ENCODE measurements around the gene PSAP.
A peak's percentile ranks its signal among the peaks of the same experiment; 100 is the strongest.

PSAP gene

GRCh38 chr10:71840958-71841335 lies 10.1 kb downstream of the PSAP start:
- Histone ChIP-seq H3K4me2 (ENCODE audit: low read length) (no peak overlapping the region), H3K9ac (ENCODE audit: low read depth, low read length) (no peak overlapping the region), H3K4me3 (ENCODE audit: low read length) (no peak overlapping the region), H3K27me3 (ENCODE audit: control insufficient read depth, insufficient read depth, low read length) (no peaks in the 10 kb centered on the region), H3K9me3 (replicated peaks; ENCODE audit: low read length) (no peaks in the 10 kb centered on the region), H3K36me3 (ENCODE audit: insufficient read depth, low read length) (peaks cover 7% of the 10 kb centered on the region), H3K4me1 (ENCODE audit: control insufficient read depth, insufficient read depth, low read length) (peaks cover 52% of the 10 kb centered on the region)

- Histone ChIP-seq H3K9ac (ENCODE audit: low read depth, low read length) (no peak overlapping the region), H3K4me1 (ENCODE audit: control insufficient read depth, insufficient read depth, low read length) (peaks cover 56% of the 10 kb centered on the region), H3K4me2 (ENCODE audit: low read length) (peak overlapping the region; percentile 34), H3K9me3 (replicated peaks; ENCODE audit: low read length) (no peaks in the 10 kb centered on the region), H3K27me3 (ENCODE audit: control insufficient read depth, insufficient read depth, low read length) (no peaks in the 10 kb centered on the region), H3K36me3 (ENCODE audit: insufficient read depth, low read length) (peaks cover 7% of the 10 kb centered on the region), H3K4me3 (ENCODE audit: low read length) (no peak overlapping the region)
Measured at GRCh38 chr10:71840177-71840957, 10.7 kb downstream of the PSAP start.

- Histone ChIP-seq H3K9me3 (replicated peaks; ENCODE audit: low read length) (no peaks in the 10 kb centered on the region), H3K9ac (ENCODE audit: low read depth, low read length) (no peak overlapping the region), H3K4me2 (ENCODE audit: low read length) (peak overlapping the region; percentile 16), H3K36me3 (ENCODE audit: insufficient read depth, low read length) (peaks cover 11% of the 10 kb centered on the region), H3K4me3 (ENCODE audit: low read length) (no peak overlapping the region), H3K4me1 (ENCODE audit: control insufficient read depth, insufficient read depth, low read length) (peaks cover 57% of the 10 kb centered on the region), H3K27me3 (ENCODE audit: control insufficient read depth, insufficient read depth, low read length) (no peaks in the 10 kb centered on the region)
Measured at GRCh38 chr10:71838264-71839211, 12.5 kb downstream of the PSAP start.

DNA sequence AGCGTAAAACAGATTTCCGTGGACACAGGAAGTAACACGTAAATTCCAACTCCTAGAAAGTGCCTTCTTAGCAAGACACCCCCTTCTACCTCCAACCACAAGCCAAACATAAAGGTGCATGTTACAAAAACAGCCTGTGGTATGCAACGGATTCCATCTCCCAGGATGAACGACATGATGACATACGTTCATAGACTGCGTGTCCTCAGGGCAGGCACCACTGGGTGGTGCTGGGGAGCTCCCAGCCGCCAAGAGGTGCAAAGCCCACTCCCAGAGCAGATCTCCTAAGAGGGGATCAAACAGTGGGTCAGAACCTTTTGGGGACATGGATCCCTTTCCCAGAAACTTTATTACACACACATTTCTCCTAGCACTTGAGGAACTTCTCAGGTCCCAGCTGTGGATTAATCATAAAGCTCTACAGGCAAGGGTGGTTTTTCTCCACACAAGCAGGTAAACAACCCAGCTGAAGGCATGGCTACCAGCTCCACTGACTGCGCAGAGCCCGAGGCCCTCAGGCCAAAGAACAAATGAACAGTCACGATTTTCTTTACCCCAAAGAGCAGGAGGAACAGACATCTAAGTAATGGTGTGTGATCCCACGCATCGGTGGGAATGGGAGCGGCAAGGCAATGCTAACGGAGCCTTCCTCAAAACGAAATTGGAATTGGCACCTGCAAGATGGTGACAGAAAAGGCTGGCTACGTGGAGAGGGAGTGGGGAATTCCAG lies 13.8 kb downstream of the PSAP start:
- H3K9ac ChIP-seq (ENCODE audit: low read depth, low read length) = no peak overlapping the region
- peaks cover 60% of the 10 kb centered on the region for H3K4me1 ChIP-seq (ENCODE audit: control insufficient read depth, insufficient read depth, low read length)
- no peak overlapping the region for H3K4me3 ChIP-seq (ENCODE audit: low read length)
- H3K4me2 ChIP-seq (ENCODE audit: low read length) = peak overlapping the region; percentile 66
- peaks cover 18% of the 10 kb centered on the region for H3K36me3 ChIP-seq (ENCODE audit: insufficient read depth, low read length)
- H3K9me3 ChIP-seq (replicated peaks; ENCODE audit: low read length) = no peaks in the 10 kb centered on the region
- H3K27me3 ChIP-seq (ENCODE audit: control insufficient read depth, insufficient read depth, low read length) = no peaks in the 10 kb centered on the region

DNA sequence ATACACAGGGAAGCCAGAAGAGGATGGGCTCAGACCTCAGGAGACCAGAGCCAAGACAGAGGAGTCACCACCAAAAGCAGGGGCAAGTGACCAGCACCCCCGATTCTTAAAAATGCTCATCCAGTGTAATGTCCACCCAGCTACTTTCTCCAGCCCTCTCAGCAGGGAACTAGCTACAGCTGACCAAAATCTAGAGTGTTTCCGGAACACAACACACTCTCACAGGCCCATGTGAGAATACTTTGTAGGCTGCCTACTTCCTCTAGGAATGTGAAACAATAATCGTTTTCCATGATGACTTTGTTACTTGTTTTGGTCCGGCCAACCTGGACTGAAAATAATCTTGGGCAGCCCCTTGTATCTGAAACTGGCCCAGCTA lies 14.5 kb downstream of the PSAP start:
- peaks cover 19% of the 10 kb centered on the region for H3K36me3 ChIP-seq (ENCODE audit: insufficient read depth, low read length)
- H3K4me1 ChIP-seq (ENCODE audit: control insufficient read depth, insufficient read depth, low read length) = peaks cover 67% of the 10 kb centered on the region
- peak overlapping the region; percentile 16 for H3K4me3 ChIP-seq (ENCODE audit: low read length)
- H3K4me2 ChIP-seq (ENCODE audit: low read length) = peak overlapping the region; percentile 66
- no peaks in the 10 kb centered on the region for H3K9me3 ChIP-seq (replicated peaks; ENCODE audit: low read length)
- peak overlapping the region; percentile 36 for H3K9ac ChIP-seq (ENCODE audit: low read depth, low read length)
- H3K27me3 ChIP-seq (ENCODE audit: control insufficient read depth, insufficient read depth, low read length) = no peaks in the 10 kb centered on the region

DNA sequence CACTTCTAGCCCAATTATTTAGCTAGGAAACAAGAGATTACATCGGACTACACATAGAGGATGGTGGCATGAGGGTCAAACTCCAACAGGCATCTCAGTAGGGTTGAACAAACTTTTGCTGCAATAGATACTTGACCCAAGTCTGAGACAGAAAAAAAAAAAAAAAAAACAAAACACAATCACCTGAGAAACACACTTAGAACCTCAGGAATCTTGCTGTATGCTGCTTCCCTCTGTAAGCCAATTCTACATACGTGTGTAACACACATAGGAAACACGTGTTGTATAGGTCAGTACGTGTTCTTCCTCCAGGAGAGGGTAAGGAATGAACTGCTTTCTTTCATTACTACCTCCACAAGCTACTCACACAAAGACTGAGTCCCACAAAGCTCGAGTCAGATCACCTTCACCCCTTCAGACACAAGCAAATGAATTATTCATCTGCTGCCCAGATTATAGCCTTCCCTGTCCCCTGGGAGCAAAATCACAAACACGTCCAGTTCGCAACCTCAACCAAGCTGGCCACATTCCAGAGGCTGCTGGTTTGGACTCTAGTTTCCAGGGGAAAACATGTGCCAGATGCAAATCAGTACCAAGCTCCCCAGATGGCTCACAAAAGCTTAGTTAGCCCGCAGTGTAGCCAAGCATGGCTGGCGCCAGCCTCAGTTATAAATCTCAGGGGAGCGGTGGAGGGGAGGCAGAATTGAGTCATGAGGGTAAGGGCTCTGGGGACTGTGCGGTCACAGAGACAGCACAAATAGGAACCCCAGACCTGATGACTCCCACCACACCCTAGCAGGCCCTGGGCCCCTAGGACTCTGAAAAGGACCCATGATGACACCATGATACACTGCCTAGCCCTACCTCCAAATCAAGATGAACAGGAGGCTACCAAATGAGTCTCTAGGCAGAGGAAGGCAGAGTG lies 15.1 kb downstream of the PSAP start:
- peaks cover 26% of the 10 kb centered on the region for H3K36me3 ChIP-seq (ENCODE audit: insufficient read depth, low read length)
- H3K4me3 ChIP-seq (ENCODE audit: low read length) = peak overlapping the region; percentile 27
- H3K9ac ChIP-seq (ENCODE audit: low read depth, low read length) = peak overlapping the region; percentile 36
- peaks cover 66% of the 10 kb centered on the region for H3K4me1 ChIP-seq (ENCODE audit: control insufficient read depth, insufficient read depth, low read length)
- no peaks in the 10 kb centered on the region for H3K27me3 ChIP-seq (ENCODE audit: control insufficient read depth, insufficient read depth, low read length)
- no peaks in the 10 kb centered on the region for H3K9me3 ChIP-seq (replicated peaks; ENCODE audit: low read length)
- peak overlapping the region; percentile 66 for H3K4me2 ChIP-seq (ENCODE audit: low read length)

DNA sequence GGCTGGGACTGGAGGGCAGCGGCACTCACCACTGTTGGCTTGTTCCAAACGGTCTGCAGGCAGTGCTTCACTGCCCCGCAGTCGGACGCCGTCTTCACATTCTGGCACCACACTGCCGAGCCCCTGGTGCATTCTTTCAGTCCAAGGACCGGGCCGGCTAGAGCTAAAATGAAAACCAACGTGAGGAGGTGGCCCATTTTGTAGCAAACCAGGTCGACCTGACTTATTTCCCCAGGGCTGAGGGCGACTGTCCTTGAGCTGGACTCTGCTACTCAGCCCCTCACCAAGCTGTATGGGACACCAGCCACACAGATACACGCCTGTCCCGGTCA lies 16.7 kb downstream of the PSAP start:
- no peak overlapping the region for H3K9ac ChIP-seq (ENCODE audit: low read depth, low read length)
- no peaks in the 10 kb centered on the region for H3K27me3 ChIP-seq (ENCODE audit: control insufficient read depth, insufficient read depth, low read length)
- no peak overlapping the region for H3K4me3 ChIP-seq (ENCODE audit: low read length)
- H3K4me2 ChIP-seq (ENCODE audit: low read length) = no peak overlapping the region
- peaks cover 49% of the 10 kb centered on the region for H3K4me1 ChIP-seq (ENCODE audit: control insufficient read depth, insufficient read depth, low read length)
- no peaks in the 10 kb centered on the region for H3K9me3 ChIP-seq (replicated peaks; ENCODE audit: low read length)
- peaks cover 38% of the 10 kb centered on the region for H3K36me3 ChIP-seq (ENCODE audit: insufficient read depth, low read length)

DNA sequence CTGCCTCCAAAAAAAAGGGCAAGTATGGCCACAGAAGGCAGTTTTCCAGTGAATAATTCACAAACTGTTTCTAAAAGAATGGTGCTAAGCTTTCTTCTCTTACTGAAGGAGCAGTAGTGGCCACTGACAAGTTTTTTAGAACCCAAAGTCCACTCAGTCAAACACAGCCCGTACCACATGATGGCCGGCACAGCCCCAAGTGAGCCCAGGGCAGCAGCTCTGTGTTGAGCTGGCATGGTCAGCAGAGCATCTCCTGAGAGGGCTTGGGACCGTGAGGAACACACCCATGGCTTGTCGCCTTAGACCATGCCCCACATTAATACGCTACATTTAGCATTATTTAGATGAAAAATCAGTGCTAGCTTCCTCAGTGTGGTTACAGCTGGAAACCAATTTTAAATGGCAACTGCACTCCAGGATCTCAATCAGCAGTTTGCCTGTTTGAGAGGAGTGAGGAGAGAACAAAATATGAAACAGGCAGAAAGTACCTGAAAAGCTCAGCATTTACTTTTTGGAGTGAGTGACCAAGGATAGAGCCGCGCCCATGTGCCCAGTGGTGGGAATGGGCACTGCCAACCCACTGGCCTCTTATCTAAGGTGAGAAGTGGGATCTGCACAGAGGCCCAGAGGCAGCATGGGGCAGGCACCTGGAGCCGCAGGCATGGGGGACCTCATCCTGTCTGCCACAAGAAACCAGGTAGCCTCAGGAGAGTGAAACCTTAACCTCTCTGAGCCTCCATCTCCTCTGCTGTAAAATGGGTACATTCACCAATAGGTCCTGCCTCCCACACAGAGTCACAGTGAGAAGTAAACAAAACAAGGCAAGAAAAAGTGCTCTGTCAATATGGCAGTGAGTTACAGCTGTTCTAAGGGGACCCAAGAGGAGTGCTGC lies 17.4 kb downstream of the PSAP start:
- Histone ChIP-seq H3K36me3 (ENCODE audit: insufficient read depth, low read length) (peaks cover 44% of the 10 kb centered on the region), H3K9ac (ENCODE audit: low read depth, low read length) (no peak overlapping the region), H3K4me1 (ENCODE audit: control insufficient read depth, insufficient read depth, low read length) (peaks cover 45% of the 10 kb centered on the region), H3K4me3 (ENCODE audit: low read length) (no peak overlapping the region), H3K9me3 (replicated peaks; ENCODE audit: low read length) (no peaks in the 10 kb centered on the region), H3K4me2 (ENCODE audit: low read length) (no peak overlapping the region), H3K27me3 (ENCODE audit: control insufficient read depth, insufficient read depth, low read length) (no peaks in the 10 kb centered on the region)

- Histone ChIP-seq H3K36me3 (ENCODE audit: insufficient read depth, low read length) (peaks cover 50% of the 10 kb centered on the region), H3K4me3 (ENCODE audit: low read length) (no peak overlapping the region), H3K4me2 (ENCODE audit: low read length) (no peak overlapping the region), H3K9ac (ENCODE audit: low read depth, low read length) (no peak overlapping the region), H3K4me1 (ENCODE audit: control insufficient read depth, insufficient read depth, low read length) (peaks cover 38% of the 10 kb centered on the region), H3K9me3 (replicated peaks; ENCODE audit: low read length) (no peaks in the 10 kb centered on the region), H3K27me3 (ENCODE audit: control insufficient read depth, insufficient read depth, low read length) (no peaks in the 10 kb centered on the region)
Measured at GRCh38 chr10:71832967-71833366, 18.1 kb downstream of the PSAP start.
